ENCODE measurements around the gene ADGRG3.

DNA sequence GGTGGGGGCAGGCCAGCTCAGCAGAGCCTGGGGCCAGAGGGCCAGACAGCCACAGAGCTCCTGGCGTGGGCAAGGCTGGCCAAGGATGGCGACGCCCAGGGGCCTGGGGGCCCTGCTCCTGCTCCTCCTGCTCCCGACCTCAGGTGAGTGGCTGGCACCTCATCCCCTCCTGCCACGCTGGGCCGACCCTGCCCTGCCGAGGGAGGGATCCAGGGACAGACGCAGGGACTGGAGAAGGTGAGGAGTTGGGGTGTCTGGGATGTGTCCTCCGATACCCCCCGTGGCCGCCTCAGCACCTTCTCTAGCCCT lies at the start of gene ADGRG3:
- TF ChIP-seq, protein P1, sequence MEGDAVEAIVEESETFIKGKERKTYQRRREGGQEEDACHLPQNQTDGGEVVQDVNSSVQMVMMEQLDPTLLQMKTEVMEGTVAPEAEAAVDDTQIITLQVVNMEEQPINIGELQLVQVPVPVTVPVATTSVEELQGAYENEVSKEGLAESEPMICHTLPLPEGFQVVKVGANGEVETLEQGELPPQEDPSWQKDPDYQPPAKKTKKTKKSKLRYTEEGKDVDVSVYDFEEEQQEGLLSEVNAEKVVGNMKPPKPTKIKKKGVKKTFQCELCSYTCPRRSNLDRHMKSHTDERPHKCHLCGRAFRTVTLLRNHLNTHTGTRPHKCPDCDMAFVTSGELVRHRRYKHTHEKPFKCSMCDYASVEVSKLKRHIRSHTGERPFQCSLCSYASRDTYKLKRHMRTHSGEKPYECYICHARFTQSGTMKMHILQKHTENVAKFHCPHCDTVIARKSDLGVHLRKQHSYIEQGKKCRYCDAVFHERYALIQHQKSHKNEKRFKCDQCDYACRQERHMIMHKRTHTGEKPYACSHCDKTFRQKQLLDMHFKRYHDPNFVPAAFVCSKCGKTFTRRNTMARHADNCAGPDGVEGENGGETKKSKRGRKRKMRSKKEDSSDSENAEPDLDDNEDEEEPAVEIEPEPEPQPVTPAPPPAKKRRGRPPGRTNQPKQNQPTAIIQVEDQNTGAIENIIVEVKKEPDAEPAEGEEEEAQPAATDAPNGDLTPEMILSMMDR (IDR thresholded peaks at IDR 0.05), result no peak
- no peak for TF ChIP-seq POLR2A (IDR thresholded peaks at IDR 0.05)

All from thyroid gland (tissue), 4 donors.